Forelimb muscle (tissue), 1 donor: ENCODE data around the gene DDHD1. TPM values are rescaled to one million over a fixed set of nuclear protein-coding genes. Genes with fewer than 3 reads are reported as not detected.
"Not testable (repeated sequence)": the region's sequence is repeated elsewhere in the genome, so short reads cannot be mapped to it uniquely, and the experiment has no call there.

ENCODE experiments used
- DNase-seq: peaks from one replicate; pipeline ENCODE4 v3.0.0-alpha.2; 2013; ENCODE audit warnings: low read depth
- polyA plus RNA-seq: library from polyadenylated mRNA; unstranded; fragments of 120-200 nt; gene quantifications from one replicate; pipeline ENCODE4 v1.2.1, GENCODE V29; 2013; ENCODE audit not compliant: insufficient read length

DDHD1 gene
- polyA plus RNA-seq, 1 donor: 7.2 TPM

DNA sequence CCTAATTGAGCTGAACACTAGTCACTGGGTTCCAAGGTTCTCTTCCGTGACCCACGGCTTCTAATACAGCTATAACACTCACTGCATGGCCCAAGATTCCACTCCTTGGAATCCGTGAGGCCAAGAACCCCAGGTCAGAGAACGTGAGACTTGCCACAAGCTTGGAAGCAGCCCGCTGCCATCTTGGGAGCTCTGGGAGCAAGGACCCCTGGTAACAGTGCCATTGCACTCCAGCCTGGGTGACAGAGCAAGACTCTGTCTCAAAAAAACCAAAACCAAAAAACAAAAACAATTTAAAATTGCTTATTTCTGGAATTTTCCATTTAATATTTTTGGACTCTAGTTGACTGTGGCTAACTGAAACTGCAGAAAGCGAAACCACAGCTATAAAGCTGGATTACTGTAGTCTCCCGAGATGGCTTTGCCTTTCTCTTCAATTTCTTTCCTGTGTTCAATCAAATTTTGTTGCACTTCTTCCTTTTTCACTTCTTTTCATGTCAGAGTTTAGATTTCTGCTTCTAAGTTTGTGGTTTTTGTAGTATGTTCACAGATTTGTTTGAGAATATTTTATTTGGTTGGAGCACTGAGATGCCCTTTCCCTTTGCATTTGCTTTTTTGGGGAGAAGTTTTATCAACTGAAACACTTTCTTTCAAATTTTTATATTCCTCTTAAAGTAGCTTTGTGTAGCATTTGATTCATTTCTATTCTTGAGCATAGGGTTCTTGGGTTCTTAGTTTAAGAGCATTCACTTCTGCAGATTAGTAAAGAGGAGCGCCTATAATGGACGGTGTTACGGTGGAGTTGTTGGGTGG, 44.6 kb downstream of the DDHD1 start:
- DNase-seq: no peak

DNA sequence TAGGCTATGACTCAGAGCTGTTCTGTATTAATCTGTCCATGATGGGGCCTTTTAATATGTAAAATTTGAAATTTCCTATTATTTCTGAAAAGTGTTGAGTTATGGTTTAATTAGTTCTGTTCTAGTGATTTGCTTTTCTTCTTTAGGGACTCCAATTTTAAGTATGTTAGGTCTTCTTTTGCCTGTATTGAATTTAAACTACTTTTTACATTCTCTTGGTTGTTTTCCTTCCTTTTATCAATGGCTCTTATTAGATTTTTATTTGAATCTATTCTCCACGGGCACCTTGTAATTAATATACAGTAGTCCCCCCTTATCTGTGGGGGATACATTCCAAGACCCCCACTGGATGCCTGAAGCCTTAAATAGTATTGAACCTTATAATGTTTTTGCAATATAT, 46.4 kb downstream of the DDHD1 start:
- DNase-seq: no peak

DNA sequence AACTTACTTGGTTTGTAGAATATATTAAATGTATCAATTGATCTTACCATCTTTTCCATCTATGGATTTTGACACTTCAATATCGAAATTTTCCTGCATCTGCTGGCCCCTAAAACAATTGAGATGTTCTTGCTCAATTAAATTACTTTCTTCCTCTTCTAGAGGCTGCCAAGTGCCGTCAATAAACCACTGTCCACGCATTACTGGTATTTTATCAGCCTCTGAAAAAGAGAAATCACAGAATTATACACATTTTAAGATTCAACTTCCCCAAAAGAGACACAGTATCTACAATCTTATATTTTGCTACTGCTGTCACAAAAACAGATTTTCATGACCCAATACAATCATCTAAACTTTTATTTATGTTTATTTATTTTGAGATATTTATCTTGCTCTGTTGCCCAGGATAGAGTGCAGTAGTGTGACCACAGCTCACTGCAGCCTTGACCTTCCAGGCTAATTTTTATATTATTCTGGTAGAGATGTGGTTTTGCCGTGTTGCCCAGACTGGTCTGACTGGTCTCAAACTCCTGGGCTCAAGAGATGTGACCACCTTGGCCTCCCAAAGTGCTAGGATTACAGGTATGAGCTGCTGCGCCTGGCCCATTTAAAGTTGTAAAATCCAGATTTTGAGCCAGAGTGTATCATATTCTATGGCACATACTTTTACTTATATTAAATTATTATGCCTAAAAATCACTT, 49.3 kb downstream of the DDHD1 start:
- DNase-seq: no peak

DNA sequence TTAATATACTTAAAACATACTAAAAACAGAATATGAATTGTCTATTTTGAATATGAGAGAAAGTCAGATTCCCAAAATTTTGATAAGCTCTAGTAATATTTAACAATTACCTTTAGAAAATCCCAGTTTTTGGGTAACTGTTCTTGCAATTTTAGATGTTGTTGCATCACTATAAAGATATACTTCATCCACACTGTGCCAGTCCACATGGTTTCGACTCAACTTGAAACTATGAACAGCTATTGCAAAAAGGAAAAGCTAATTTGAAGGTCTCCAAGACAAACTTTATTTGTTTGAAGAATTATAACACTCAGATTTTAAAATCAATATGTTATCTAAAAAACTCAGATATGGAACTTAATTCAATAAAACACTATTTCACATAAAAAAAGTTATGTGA, 59.9 kb downstream of the DDHD1 start:
- DNase-seq: no peak

DNA sequence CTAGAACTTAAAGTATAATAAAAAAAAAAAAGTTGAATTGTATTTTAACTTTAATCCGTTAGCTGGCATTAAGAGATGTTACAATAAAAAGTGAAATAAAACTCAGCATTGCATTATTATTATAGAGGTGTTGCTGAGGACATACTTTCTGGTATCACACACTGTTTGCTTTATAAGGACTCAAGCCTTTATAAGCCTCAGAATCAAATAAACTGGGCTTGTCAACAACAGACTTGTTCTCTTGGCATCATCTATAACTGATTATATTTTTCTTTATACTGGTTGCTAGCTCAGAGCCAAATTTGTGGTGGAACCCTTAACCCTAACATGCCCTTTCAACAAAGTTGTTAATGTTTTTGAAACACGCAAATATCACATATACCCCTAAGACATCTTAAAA, 62.3 kb downstream of the DDHD1 start:
- DNase-seq: no peak

DNA sequence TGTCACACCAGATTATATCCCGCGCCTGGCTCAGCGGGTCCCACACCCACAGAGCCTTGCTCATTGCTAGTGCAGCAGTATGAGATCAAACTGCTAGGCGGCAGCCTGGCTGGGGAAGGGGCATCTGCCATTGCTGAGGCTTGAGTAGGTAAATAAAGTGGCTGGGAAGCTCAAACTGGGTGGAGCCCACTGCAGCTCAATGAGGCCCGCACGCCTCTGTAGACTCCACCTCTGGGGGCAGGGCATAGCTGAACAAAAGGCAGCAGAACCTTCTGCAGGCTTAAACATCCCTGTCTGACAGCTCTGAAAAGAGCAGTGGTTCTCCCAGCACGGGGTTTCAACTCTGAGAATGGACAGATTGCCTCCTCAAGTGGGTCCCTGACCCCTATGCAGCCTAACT, 68.2 kb downstream of the DDHD1 start:
- DNase-seq: not testable (repeated sequence)

DNA sequence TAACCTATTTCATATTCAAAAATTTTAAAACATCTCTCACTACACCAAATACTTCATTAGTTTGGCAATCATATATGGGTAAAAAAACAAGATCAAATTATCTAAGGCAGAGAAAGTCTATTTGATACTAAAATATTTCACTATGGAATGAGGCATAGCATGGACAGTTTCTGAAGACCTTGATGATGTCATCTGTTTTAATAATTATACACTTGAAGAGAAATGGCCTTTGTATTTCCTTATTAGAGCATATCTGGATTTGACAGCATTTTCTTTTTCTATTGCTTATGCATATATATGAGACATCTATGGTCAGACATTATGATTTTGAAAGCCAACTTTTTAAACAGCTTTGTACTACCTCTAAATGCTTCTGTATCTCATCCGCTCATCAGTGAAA, 88.6 kb downstream of the DDHD1 start:
- no peak for DNase-seq

DNA sequence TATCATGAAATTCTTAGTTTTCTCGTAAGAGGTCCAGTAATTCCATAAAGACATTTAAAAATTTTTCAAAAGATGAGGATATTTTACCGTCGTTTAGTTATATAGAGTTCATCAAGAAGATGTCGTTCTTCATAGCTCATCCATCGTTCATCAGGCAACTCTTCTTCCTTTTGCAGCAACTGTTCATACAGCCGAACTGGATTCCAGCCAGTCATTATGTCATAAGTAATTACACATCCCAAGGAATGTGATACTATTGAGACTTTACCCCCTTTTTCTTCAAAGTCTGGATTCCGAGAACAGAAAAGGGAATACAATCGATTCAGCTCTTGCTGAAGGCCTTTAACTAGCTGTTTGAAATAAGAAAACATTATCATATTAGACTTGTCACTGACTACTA, 90.3 kb downstream of the DDHD1 start:
- DNase-seq: no peak

DNA sequence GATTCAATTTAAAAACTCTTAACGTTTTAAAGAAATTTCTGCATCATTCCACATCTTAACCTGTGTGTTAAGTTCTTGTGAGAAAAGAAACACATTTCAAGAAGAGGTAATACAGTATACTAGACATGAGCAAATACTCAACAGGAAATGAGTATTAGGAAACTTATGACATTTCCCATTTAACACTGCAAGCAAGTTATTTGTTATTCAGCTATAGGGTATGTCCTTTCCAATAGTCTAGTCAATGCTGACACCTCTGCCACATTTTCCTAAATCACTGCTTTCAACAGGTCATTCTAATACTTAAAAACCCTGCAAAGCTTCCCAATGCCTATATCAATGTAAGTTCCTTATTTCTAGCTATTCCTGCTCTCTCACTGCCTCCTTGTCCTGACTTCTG, 93.1 kb downstream of the DDHD1 start:
- DNase-seq: no peak

DNA sequence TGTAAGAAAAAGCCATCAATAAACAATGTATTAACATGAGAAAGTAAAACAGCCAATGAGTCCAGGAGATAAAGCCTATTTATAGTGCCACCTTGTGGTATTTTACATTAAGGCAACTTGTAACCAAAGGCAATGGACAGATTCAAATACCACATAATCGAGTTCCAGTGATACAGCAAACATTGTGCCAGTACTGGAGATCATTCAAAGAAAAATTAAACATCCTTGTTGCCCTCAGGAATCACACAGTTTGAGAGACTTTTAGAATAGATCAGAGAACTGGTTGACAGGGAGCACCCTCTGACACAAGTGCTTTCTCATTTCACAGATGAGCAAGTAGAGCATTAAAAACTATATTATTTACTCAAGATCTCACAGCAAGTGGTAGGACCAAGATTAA, 98.1 kb downstream of the DDHD1 start:
- peak; percentile 47 for DNase-seq

DNA sequence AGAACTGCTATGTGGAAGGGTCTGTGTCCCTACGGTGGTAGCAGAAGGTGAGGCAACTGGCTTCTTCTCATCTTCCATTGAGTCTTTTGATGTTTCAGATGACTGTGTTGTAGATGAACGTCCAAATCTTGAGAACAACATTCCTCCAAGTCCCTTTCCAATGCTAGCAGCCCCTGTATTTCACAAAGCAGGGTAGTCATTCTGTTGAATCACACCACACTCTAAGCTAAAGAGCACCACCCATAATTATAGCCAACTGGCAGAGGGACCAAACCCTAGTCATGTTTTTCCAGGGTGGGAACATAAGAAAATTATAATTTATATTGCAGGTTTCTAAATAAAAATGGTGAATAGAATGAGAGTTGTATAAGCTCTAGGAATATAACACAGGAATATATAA, 98.7 kb downstream of the DDHD1 start:
- DNase-seq: no peak

DNA sequence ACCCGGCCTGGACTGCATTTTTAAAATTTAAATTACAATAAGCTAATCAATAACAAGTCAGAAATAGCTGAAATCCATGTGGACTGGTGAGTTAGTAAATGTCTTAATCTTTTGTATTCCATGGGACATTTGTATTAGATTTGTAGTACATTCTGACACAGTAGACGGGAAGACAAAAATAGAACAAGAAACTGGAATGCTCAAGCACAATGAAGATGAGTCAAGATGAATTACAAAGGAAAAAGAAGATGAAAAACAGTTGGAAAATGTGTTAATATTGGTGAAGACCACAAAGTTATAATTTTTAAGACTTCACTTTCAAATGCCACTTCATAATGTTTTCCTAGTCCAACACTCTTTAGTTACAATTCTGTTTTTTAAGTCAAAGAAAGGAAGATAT, 104.5 kb downstream of the DDHD1 start:
- no peak for DNase-seq

DNA sequence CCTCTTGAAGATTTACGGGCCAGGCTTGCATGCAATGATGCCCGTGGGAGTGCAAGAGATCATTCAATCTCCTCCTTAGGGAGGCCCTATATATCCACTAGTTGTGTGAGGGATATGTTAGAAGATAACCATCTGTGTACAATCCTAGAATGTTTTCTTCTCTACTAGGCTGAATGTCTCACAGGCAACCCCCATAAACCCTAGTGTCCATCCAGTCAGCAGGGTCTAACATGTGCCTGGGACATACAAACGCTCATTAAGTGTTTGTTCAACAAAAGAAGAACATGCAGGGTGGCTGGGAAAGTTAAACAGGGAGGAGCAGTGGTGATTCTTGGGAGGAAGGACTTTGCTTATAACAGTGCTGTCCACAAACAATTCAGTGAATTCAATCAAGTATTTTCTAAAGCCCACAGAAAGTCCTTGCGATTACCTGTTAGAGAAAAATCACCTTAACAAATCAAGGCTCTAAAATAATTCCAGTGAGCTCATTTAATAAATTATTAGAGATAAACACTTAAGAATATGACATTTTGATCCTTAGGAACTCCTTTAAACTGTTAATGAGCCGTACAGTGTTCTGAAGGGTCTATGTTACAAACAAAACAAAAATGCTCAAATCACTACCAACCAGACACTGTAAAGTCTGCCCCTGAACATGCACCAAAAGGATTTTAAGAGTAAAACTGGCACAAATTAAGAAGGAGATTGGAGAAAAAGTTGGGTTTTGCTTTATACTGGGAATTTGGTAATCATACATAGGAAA, 105.6 kb downstream of the DDHD1 start:
- DNase-seq: no peak

DNA sequence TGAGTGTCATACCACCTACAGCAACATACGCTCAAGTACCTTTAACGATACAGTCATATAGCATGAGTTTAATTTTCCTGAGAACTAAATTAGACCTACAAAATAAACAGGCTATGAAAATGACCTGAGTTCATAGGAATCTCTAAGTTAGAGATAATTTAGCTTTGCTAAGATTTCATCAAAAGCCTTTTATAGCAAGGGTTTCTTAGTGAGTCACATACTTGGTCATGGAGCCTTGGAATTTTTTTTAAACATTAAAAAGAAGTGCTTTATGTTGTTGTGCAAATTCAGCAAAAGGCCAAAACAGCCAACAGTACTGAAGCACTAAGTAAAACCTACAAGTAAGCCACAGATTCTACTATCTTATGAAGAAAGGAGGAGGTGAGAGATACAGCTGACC, 108.6 kb downstream of the DDHD1 start:
- DNase-seq: no peak

DNA sequence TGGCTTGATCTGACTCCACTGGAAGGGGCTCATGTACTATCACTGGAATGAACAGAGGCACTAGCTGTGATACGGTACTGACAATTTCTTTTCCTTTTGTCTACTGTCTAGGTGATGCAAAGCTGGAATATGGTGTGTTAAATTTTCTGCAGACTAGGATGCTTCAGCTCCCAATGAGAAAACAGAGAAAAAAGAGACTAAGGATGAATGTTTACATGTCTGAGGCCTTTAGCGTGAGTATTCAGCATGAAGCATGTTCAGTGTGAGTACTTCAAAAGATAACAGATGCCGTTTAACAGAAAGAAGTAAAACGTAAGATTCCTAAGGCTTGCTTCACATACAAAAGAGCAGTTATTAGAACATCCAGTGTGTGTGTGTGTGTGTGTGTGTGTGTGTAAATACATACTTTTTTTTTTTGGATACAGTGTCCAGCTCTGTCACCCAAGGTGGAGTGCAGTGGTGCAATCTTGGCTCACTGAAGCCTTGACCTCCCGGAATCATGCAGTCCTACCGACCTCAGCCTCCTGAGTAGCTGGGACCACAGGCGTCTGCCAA, 110.0 kb downstream of the DDHD1 start:
- no peak for DNase-seq

DNA sequence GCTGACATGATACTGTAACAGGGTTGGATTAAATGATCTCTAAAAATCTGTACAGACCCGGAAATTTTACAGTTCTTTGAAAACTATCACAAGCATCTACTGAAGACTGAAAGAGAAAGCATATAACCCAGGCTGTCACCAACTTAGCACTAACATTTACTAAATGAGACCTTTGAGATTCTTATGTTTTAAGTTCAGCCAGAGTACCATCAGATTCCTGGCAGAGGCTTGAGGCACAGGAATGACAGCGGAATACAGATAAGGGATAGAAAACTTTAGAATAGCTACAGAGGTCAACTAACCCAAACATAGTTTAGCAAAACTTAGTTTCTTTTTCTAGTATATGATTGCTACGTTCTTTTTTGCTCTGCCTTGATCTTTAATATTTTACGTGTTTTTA, 110.6 kb downstream of the DDHD1 start:
- DNase-seq: no peak

DNA sequence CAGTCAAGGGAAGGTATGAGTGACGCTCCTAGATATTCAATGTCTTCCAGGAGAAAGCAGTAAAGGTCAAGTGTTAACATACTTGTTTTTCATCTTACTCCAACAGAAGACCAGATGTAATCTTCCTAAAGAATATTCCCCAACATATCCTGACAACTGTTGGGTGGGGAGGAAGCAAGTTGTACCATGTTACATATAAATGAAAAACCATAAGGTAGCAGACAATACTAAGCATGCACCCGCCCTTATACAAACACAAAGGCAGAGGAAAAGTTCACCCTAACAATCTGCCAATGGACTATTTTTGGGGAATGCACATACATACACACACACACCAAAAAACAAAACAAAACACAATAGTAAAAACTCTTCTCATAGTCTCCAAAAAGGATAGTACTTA, 112.1 kb downstream of the DDHD1 start:
- no peak for DNase-seq

DNA sequence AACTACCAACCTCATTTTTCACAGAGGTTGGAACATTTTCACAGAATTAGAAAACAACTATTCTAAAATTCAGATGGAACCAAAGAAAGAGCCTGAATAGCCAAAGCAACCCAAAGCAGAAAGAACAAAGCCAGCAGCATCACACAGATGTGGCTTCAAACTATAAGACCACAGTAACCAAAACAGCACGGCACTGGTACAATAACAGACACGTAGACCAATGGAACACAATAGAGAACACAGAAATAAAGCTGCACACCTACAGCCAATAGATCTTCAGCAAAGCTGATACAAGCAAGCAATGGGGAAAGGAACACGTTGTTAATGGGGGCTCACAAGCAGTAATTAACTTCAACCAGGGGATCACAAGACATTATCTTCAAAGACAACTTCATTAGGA, 114.5 kb downstream of the DDHD1 start:
- DNase-seq: no peak

DNA sequence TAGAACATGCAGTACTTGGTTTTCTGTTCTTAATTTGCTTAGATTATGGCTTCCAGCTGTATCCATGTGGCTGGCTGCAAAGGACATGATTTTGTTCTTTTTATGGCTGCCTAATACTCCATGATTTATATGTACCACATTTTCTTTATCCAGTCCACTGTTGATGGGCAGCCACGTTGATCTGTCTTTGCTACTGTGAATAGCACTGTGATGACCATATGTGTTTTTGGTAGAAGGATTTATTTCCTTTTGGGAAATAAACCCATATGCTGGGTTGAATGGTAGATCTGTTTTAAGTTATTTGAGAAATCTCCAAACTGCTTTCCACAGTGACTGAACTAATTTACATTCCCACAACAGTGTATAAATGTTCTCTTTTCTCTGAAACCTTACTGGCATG, 116.1 kb downstream of the DDHD1 start:
- DNase-seq: no peak

DNA sequence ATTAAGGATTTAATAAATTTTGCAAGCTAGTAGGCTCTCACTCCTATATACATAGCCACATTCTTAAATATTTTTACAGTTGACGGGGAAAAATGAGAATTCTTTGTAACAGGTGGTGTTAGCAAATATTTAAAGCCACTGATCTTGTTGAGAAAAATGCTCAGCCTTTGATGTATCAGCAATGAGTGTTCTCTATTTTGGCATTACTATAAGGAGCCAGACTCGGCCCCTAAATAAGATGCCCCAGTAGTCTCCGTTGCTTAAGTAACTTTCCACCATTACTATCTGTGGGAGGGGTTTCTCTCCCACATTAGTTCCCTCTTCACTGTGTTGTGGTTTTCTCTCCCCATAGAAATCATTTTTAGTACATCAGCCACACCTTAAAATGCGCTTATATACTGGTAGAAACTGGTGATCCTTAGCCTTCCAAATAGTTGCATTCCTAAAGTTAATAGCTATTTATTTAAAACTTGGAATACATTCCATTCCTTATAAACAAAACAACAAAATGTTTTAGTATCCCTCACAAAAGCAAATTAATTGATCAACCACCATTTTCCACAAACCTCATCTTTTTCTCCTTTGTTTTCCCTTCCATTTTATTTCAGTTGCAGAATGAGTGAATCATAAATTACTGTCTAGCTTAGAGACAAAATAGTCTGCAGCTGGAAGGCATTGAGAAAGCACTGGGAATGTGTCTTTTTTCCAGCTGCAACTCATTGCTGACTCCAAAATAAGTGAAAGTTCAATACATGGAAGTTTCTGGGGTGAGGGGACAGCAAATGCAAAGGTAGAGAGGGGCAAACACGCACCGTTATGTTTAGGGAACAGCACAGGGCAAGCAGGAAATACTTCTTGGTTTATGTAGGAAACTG, 117.5 kb downstream of the DDHD1 start:
- DNase-seq: peak; percentile 58

DNA sequence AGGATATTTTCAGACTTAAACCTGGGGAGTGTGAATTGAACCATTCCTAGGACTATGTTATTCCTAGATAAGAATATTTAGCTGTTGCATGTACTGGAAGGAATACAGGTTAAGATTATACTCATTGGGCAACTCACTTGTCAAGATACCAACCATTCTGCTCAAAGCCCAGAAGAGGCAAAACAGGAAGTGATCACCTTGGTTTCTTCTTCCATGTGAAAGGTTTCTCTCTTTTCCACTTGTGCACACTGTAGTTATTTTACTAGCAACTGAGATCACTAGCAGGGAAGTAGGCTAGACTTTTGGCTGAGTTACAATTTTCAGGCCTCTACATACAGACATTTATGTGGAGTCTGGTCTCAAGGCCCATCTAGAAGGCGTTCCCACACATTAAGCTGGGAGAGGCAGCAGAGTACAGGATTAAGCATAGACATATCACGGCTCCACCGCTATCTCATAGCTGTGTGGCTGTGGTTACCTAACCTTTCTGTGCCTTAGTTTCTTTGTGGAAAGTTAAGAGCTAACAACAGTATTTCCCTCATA, 118.4 kb downstream of the DDHD1 start:
- DNase-seq: no peak
